GM19328 (cell line): Measurements from ENCODE around the gene PITX2.

Experiments used
- ATAC-seq: cut with Tn5 transposase; IDR thresholded peaks from one replicate; pipeline ENCODE4 v1.9.1; 2021; ENCODE audit warnings: mild to moderate bottlenecking, moderate library complexity; ENCODE audit not compliant: unreplicated experiment

Gene PITX2

DNA sequence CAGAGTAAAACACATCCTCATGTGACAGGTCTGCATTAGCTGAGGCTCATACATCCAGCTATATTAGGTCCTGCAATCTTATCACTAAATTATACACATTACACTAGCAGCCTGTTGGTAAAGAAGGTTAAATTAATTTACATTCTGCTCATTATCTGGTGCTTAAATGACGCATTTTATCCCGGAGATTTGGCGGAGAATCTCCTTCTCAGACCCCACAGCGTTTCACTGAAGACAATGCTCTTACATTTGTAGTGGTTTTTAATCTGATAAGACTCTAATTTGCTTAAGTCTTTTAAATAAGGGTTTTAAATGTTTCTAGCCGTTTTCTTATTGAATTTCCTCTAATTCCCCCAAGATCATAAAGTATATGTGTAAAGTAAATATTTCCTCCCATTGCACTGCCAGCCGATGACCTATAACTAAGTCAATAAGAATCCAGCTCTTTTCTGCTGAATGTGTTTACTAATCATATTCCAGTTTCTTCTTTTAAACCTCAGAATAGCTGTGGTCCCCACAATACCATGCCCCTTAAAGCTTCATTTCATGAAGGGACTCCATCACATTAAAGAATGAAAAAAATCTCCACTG lies 2.1 kb upstream of the PITX2 start:
- no peak for ATAC-seq

DNA sequence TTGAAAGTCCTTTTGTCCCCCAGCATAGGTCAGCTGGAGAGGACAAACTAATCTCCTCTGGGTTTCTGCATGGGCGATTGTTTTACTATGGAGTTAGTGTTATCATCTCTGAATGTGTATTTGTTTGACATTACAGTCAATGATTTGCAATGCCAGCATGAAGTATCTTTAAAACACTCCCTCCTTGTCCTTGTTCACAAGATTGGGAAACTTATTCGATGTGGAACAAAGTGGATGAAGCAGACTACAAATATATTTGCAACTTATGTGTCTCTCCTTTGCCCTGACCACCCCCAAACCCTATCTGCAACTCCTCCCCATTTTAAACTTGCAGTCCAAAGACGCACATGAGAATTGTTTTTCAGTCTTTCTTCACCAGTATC lies 1.5 kb upstream of the PITX2 start:
- ATAC-seq: no peak

DNA sequence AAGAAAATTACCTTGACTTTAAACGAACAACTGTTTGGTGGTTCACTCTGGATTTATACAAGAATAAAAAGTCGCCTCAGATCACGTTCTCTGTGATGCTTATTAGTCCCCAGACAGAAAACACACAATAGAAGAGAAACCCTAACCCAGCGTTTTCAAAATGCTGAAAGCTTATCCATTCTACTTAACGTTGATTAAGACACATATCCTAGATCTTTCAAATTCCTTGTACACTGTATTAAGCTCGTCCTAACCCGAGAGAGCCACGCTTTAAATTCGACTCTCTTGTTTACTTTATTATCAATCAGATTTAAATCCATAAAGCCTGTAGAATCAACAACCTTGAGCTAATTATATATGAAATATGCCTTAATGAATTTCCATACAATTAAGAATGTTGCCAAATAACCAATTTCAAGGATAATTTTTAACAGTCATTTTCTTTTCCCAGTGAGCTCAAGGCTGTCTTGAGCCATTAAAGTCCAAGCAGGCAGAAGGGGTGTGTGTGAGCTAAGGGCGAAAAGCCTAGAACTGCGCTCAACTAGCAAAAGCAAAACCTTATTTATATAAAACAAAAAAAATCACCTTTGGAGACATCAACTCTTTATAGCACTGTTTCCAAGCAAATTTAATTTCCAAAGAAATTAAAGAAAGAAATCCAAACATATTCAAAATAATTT lies 981 bp upstream of the PITX2 start:
- no peak for ATAC-seq

DNA sequence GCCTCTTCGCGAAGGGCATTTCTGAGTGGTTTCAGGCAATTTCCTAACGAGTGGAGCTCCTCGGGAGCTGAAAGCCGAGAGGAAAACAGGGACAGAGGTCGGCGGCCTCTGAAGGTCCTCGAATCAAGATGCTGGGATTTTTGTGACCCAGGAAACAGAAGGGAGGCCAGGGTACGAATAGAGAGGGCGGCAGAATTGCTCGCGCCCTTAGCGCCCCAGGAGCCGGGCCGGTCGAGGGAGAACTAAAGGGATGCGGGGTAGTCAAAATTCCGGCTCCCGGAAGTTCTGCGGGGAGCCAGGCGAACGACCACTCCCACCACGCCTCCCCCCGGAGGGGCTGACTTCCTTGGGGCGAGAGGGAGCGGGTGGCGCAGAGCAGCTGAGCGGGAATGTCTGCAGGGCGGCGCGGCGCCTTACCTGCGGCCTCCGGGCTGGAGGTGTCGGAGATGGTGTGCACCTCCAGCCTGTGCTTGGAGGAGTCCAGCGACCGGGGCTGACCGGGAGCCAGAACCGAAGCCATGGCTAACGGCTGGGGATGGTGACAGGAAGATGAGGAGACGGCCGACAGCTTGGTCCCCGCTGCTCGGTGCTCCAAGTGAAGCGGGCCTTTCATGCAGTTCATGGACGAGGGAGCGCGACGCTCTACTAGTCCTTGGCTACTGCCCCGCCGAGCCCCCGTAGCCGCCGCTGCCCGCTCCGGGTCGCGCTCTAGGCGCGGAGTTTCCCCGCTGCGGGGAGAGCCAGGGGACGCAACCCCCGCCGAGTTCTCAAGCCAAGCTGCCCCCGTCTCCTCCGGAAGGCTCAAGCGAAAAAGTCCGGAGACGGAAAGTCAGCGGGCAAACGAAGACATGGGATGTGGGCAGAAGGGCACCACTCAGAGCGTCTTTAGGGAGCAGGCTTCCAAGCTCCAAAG lies 782 bp downstream of the PITX2 start:
- no peak for ATAC-seq

DNA sequence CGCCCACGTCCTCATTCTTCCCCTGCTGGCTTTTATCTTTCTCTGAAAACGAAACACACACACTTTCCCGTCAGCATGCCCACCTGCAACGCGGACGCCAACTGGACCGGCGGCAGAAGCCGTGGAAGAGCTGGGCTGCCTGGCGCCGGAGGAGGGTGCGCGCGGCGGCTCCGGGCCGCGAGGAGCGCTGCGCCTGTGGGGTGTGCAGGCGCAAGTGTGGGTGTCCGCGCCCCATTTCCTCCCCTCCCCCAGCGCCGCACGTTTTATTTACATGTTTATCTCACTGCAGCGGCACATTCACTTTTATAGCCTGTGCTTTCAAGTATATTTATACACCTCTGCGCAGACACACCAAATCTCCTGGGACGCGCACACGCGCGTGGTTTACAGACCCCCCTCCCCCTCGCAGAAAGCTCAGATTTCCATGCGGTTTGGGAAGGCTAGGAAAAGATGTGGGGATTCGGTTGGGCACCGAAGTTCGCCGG lies 1.5 kb downstream of the PITX2 start:
- ATAC-seq: no peak

DNA sequence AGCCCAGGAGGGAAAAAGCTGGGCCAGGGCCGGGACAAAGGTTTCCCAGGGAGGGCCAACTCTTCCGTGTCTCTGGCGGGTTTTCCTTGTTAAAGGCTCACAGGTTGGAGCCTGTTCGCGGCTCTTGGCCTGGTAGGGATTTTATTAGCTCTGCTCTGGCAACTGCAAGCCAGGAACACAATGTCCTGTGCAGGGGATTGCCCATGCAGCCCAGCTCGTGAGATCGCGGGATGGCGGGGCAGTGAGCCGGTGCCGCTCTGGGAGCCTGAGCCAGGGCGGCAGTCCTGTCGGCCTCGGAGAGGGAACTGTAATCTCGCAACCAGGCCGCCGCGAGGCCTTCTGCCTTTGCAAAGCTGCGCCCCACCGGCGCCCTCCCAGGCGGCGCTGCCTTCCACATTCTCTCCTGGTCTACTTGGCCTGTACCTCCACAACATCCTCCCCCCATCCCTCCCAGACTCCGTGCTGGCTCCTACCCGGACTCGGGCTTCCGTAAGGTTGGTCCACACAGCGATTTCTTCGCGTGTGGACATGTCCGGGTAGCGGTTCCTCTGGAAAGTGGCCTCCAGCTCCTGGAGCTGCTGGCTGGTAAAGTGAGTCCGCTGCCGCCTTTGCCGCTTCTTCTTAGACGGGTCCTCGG lies 2.1 kb downstream of the PITX2 start:
- ATAC-seq: no peak

DNA sequence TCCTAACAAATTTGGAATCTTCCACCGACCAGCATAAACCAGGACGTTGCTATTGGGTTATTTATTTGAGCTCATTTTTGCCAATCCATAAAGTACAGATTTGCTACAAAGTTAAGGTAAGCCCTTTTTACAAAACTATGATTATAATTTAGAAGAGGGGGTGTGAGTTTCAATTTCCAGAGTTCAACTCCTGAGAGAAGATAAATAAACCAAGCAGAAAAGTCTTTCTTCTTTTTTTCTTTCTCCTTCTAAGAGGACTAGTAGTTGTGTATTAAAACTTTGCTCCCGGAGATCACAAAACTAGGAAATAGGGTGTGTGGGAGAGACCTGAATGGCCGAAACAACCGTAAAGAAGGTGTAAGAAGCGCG lies 2.6 kb downstream of the PITX2 start:
- no peak for ATAC-seq

DNA sequence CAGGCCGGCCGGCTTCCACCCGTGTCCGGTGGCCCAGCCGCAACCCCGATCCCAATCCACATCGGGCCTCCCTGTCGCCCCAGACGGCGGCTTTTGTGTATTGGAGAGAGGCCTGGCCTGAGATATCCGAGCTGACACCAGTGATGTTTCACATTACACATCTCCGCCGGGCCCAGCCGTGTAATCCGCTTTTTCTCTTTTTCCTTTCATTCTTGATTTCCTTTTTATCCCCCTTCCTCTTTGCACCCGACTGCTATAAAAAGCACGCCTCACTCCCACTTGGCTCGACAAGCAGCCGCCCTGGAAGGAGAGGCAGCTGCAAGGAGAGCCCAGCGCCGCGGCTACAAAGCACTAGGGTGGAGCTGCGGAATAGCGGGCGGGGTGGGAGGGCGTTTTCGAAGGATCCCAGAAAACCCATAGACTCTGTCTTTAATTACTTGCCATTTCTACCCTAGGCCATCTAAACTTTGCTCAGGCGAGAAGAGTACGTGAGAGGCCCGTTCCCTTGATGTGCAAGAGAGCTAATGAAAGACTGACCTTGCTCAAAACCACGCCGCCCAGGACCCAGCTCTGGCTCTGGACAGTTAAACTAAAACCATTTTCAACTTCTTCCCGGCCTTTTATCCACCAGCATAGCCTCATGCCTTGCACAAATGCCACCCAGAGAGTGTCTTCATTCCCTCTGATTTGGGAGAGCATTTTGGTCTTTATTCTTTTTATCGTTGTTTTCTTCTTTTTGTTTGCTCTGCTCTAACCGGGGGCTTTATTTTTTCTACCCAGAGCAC lies 3.2 kb downstream of the PITX2 start:
- no peak for ATAC-seq

DNA sequence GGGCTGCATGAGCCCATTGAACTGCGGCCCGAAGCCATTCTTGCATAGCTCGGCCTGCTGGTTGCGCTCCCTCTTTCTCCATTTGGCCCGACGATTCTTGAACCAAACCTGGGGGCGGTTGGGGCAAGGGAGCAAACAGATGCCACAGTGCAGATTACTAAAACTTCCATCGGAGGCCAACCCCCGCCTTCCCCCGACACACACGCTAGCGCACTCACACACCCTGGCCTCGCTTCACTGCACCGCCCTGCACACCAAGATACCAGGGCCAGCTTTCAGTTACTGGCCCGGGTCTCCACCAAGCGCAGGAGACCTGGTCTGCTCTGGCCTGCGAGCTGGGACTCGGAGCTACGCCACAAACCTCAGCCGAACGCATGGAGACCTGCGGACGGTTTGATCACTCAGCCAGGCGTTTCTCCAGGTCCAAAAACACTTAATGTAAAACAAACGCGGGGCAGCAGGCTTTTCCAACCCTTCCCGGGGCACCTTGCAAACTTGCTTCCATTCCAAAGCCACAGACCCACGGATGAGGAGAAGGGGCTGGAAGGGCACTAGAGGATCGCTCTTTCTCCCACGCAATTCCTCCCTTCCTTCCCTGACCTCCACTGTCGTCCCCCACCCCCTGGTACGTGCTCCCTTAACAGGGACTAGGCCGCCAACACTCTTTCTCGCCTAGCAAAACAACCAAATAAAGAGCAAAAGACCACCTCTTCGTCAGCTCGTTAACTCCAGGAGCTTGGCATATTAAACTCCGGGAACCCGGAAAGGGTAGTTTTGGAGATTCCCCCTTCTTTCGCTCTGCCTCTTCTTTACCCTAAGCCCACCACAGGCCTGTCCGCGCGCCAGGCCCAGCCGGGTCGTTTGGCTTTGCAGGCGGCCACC lies 4.1 kb downstream of the PITX2 start:
- ATAC-seq: no peak

DNA sequence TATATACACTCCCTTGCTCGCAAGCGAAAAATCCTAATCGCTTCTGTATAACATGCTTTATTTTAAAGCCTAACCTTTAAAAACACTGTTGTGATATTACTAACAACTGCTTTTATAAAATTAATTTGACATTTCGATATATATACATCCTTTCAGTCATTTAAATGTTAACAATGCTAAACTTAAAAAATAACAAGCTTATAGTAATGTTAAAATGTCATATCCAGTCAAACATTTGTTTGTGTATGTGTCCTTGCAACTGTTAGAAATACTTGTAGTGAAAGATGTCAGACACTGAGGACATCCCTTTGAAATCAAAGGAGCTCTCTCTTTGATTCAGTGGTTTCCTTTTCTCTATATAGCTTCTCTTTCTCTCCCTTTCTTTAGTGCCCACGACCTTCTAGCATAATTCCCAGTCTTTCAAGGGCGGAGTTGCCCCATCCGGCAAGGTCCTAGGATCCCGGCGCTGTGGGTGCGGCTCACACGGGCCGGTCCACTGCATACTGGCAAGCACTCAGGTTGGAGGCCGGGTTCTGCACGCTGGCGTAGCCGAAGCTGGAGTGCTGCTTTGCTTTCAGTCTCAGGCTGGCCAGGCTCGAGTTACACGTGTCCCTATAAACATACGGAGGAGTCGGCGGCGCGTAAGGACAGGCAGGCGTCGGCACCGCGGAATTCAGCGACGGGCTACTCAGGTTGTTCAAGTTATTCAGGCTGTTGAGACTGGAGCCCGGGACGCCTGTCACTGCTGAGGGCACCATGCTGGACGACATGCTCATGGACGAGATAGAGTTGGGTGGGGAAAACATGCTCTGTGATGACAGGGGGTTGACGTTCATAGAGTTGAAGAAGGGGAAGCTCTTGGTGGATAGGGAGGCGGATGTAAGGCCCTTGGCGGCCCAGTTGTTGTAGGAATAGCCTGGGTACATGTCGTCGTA lies 5.0 kb downstream of the PITX2 start:
- no peak for ATAC-seq

DNA sequence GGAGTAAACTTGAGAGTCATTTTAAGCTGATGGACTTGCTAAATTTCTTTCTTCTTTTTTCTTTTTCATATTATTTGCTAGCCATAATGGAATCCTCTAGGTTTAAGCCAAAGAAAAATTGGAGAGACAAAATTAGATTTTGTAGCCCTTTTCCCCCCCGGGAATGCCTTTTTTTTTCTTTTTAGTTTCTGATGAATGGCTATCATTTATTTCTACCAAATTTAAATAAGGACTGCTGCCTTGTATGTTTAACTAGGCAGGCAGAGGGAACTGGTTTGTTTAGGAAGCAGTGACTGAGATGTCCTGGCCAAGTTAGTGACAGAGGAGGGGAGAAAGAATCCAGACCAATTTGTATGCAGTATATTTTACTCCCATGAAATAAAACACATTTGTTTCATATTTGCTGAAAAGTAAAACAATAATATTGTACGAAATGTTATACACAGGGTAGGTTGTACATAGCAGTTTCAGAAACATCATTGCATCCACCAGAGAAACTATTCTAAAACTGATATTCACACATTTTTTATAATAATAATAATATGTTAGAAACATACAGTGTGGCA lies 5.7 kb downstream of the PITX2 start:
- ATAC-seq: no peak

DNA sequence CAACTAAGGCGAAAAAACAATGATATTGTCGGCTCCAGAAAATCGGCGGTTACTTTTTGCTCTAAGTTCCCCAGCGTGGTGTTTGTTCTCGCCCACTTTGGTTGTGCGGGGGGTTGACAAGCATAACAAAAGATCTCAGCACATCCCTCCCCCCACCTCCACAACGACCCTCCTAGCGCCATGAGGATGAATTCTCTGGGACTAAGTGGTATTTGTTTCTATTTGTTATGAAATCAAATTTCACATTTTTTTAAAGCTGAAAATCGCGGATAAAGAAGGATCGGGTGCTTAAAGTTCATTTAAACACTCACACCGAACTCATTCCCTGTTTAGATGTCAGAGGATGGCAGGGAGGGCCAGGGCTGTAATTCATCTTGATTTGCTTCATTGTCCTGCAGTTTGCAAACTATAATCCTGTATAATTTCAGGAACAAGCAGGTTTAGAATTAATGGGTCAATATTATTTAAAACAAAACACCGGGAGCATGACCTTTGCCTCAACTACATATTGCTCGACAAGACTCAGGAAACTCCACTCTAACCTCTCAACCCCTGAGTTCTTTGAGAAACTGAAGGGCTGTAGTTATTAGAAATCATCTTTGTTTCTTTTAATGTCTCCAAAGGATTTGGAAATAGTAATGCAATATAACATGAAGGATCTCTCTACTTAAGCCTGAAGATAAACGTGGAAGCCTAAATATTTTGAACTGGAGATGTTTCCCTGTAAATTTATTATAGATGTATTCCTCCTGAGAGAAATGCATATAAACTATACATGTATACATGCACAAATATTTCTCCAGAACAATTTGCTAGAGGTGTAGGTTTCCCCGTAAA lies 6.4 kb downstream of the PITX2 start:
- ATAC-seq: no peak

DNA sequence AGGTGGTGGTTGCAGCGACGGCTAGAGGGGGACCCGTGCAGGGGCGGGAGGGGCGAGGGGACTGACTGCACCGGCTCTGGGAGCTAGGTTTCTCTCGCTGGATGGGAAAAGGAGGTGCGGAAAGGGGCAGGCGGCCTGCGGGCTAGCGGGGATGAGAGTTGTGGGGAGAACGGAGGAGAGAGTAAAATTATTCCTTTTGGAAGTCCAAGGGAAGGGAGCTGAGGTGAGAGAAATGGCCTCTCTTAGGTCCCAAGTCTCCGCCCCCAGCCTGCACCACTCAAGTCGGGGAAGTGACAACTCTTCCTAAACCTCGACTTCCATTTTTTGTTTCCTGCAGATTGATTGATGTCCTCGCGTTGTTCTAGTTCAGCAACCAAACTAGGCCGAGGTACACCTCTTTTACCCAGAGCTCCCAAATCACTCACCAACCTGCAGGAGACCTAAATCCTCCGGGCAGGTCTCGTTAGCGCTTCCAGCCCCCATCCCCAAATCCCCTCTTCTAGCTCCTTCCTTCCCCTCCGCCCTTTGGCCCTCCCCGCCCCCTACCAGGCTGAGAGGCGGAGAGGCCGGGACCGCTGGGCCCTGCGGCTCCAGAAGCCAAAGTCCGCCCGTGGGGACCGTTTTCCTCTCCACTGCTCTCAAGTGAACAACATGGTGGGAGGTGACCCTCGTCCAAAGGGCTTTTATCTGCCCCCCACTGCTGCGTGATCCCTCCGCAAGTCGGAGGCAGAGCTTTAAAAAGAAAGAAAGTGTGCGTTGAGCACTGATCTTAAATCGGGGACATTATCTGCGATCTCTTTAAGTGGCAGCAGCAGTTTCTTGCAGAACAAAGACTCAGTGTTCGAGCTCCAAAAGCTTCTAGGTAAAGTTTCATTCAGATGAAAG lies 7.3 kb downstream of the PITX2 start:
- no peak for ATAC-seq

DNA sequence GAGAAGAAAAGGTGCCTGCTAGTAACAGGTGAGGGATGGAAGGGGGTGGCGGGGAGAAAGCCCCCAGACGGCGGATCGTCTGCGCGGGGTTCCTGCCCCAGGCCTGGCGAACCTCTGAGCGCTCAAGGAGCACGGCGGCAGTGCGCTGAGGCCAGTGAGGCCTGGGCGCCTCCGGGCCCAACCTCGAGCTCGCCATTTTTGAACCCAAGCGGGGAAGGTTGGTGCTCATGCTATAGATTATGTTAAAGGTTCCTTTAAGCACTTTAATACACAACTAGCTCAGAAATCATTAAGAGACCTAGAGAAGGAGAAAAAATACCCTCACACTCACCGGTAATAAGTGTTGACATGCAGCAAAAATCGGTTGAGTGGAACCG lies 7.9 kb downstream of the PITX2 start:
- ATAC-seq: no peak

DNA sequence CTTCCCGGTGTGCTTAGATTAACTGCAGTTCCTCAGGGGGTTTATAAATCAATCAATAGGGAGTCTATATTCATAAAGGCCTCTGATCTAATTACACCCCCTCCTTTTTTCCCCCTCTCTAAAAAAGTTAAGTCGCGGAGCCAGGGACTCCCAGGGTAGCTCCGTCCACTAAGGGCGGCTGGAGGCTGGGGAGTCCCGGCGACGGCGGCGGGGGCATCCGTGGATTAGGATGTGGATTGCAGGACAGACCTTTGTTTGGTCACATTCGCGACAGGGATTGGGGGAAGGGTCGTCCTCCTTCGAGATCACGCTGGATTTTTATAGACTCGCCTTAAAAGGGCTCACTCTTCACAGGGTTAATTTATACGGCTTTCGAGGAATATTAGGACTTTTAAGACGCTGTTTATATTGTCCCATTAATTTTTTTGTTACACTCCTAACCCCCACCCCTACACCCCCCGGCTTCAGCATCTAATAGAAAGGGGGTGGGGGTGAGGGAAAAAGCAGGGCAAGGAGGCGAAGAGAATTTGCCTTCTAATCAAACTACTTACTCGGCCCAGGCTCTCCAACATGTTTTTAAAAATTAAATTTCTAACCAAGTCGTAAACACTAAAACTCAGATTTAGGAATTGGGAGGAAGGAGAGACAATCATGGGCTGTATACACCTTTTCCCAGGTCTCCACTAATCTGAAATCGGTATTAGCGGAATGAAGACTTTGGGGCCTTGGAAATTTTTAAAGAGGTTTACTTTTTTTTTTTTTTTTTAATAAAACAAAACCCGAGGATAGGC lies 8.5 kb downstream of the PITX2 start:
- no peak for ATAC-seq

DNA sequence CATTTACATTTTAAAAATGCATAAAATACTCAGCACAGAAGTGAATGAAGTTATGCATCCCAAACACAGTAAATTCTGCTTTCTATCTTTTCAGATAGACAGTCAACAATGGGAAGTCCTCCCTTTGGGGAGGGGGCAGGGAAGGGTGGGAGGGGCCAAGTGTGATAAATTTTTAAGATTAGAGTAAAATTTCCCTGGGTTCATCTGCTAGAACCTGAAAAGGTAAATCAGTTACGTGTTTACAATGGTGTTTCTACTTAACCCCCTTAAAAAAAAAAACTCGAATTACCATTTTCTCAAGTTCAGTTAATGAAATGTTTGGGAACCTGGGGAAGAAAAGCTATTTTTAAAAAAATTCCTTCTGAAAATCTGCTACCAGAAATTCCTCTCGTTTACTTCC lies 9.1 kb downstream of the PITX2 start:
- ATAC-seq: no peak
